ENCODE data around the gene DTNB.

- TF ChIP-seq POLR2A (IDR thresholded peaks at IDR 0.05) (no peak), POLR2AphosphoS5 (IDR thresholded peaks at IDR 0.05; ENCODE audit: insufficient read depth in 1 of 2, low read depth in 1 of 2) (no peak)
- TF ChIP-seq, protein P1, sequence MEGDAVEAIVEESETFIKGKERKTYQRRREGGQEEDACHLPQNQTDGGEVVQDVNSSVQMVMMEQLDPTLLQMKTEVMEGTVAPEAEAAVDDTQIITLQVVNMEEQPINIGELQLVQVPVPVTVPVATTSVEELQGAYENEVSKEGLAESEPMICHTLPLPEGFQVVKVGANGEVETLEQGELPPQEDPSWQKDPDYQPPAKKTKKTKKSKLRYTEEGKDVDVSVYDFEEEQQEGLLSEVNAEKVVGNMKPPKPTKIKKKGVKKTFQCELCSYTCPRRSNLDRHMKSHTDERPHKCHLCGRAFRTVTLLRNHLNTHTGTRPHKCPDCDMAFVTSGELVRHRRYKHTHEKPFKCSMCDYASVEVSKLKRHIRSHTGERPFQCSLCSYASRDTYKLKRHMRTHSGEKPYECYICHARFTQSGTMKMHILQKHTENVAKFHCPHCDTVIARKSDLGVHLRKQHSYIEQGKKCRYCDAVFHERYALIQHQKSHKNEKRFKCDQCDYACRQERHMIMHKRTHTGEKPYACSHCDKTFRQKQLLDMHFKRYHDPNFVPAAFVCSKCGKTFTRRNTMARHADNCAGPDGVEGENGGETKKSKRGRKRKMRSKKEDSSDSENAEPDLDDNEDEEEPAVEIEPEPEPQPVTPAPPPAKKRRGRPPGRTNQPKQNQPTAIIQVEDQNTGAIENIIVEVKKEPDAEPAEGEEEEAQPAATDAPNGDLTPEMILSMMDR (IDR thresholded peaks at IDR 0.05) = no peak
Measured at GRCh38 chr2:25375989-25376545, 297.3 kb downstream of the DTNB start.

All from vagina (tissue), 2 donors.